ENCODE measurements around the gene NSUN6. TPM values are rescaled to one million over a fixed set of nuclear protein-coding genes. Genes with fewer than 3 reads are reported as not detected.
A peak's percentile ranks its signal among the peaks of the same experiment; 100 is the strongest.
"Not testable (repeated sequence)": the region's sequence is repeated elsewhere in the genome, so short reads cannot be mapped to it uniquely, and the experiment has no call there.

Gene NSUN6
- total and polyA plus RNA-seq, 4 donors: 16.3 to 47.6 (median 25.0) TPM

- TF ChIP-seq GABPA (IDR thresholded peaks at IDR 0.05 in 1 of 2, conservative IDR thresholded peaks at IDR 0.05 in 1 of 2) (no peak), SP1 (IDR thresholded peaks at IDR 0.05) (no peak), CTCF (IDR thresholded peaks at IDR 0.05; ENCODE audit: low read depth, low read length, missing input control) (no peak)
These were observed 4.2 kb downstream of the NSUN6 start (continued) for GRCh38 chr10:18647151-18647550.

- TF ChIP-seq RXRA (IDR thresholded peaks at IDR 0.05): peak; percentile 64 to 70
- TF ChIP-seq HNF4G (IDR thresholded peaks at IDR 0.05): peak; percentile 46
- peak; percentile 71 for TF ChIP-seq HNF4A (conservative IDR thresholded peaks at IDR 0.05)
- TF ChIP-seq ATF3 (IDR thresholded peaks at IDR 0.05): peak; percentile 30
- peak; percentile 28 to 48 for TF ChIP-seq JUND (IDR thresholded peaks at IDR 0.05)
- TF ChIP-seq SP1 (IDR thresholded peaks at IDR 0.05): peak; percentile 76
- TF ChIP-seq GABPA (IDR thresholded peaks at IDR 0.05 in 1 of 2, conservative IDR thresholded peaks at IDR 0.05 in 1 of 2): peak; percentile 15 to 22
- peak; percentile 75 for TF ChIP-seq TAF1 (conservative IDR thresholded peaks at IDR 0.05)
- TF ChIP-seq RAD21 (IDR thresholded peaks at IDR 0.05): peak; percentile 5 to 33
- peak; percentile 62 for TF ChIP-seq YY1 (IDR thresholded peaks at IDR 0.05)
- H3K27ac ChIP-seq (ENCODE audit: low read depth in 1 of 2, low read length in 2 of 2): peak overlapping the region; percentile 88 to 89
- peaks cover 15 to 57% (median 29%) of the 10 kb centered on the region in 4 donors for H3K4me1 ChIP-seq (ENCODE audit: control insufficient read depth in 4 of 4, insufficient read depth in 4 of 4, low read length in 3 of 4)
- H3K4me3 ChIP-seq (ENCODE audit: low read depth in 1 of 3, low read length in 3 of 3); DNase-seq (ENCODE audit: low spot score); H3K27me3 ChIP-seq (ENCODE audit: control insufficient read depth in 4 of 4, insufficient read depth in 4 of 4, low read length in 3 of 4); H3K9me3 ChIP-seq (ENCODE audit: control insufficient read depth in 4 of 4, low read length in 3 of 4): not testable (repeated sequence)
- 34% methylated on average over 2 of the region's 2 CpGs for WGBS
- peaks cover 2 to 11% (median 5%) of the 10 kb centered on the region in 4 donors for H3K36me3 ChIP-seq (ENCODE audit: control insufficient read depth in 4 of 4, insufficient read depth in 3 of 4, low read depth in 1 of 4, low read length in 3 of 4)
- peak overlapping the region in 1 of 2 donors; percentile 45 for H3K9ac ChIP-seq (ENCODE audit: low read depth in 1 of 2, low read length in 2 of 2)
These were observed 11.7 kb downstream of the NSUN6 start for GRCh38 chr10:18639719-18640118.

GRCh38 chr10:18637400-18637799 is 14.0 kb downstream of the NSUN6 start:
- TF ChIP-seq TAF1 (conservative IDR thresholded peaks at IDR 0.05): peak; percentile 92
- TF ChIP-seq FOXA2 (IDR thresholded peaks at IDR 0.05): peak; percentile 36
- TF ChIP-seq REST (IDR thresholded peaks at IDR 0.05): peak; percentile 62
- peak; percentile 78 to 82 for TF ChIP-seq HNF4A (conservative IDR thresholded peaks at IDR 0.05)
- peak; percentile 55 for TF ChIP-seq ZBTB33 (IDR thresholded peaks at IDR 0.05)
- peak; percentile 87 for TF ChIP-seq YY1 (IDR thresholded peaks at IDR 0.05)
- peak; percentile 75 for TF ChIP-seq ATF3 (IDR thresholded peaks at IDR 0.05)
- peak; percentile 85 for TF ChIP-seq SP1 (IDR thresholded peaks at IDR 0.05)
- peak; percentile 39 for TF ChIP-seq HNF4G (IDR thresholded peaks at IDR 0.05)
- peak in 1 of 2 donors; percentile 68 for TF ChIP-seq GABPA (IDR thresholded peaks at IDR 0.05 in 1 of 2, conservative IDR thresholded peaks at IDR 0.05 in 1 of 2)
- TF ChIP-seq RXRA (IDR thresholded peaks at IDR 0.05): peak; percentile 80 to 81
- peak in 1 of 2 donors; percentile 43 for TF ChIP-seq EGR1 (IDR thresholded peaks at IDR 0.05; ENCODE audit: low read depth in 2 of 2)
- TF ChIP-seq RAD21 (IDR thresholded peaks at IDR 0.05): peak; percentile 23 to 30
- peak; percentile 62 for TF ChIP-seq MAX (IDR thresholded peaks at IDR 0.05)
- peak in 1 of 2 donors; percentile 45 for TF ChIP-seq JUND (IDR thresholded peaks at IDR 0.05)
- Histone ChIP-seq H3K9ac (ENCODE audit: low read depth in 1 of 2, low read length in 2 of 2) (peak overlapping the region in 1 of 2 donors; percentile 59), H3K27ac (ENCODE audit: low read depth in 1 of 2, low read length in 2 of 2) (peak overlapping the region; percentile 88 to 89), H3K4me1 (ENCODE audit: control insufficient read depth in 4 of 4, insufficient read depth in 4 of 4, low read length in 3 of 4) (peaks cover 11 to 50% (median 25%) of the 10 kb centered on the region in 4 donors)
- not testable (repeated sequence) for H3K4me3 ChIP-seq (ENCODE audit: low read depth in 1 of 3, low read length in 3 of 3); H3K36me3 ChIP-seq (ENCODE audit: control insufficient read depth in 4 of 4, insufficient read depth in 3 of 4, low read depth in 1 of 4, low read length in 3 of 4); DNase-seq (ENCODE audit: low spot score); H3K9me3 ChIP-seq (ENCODE audit: control insufficient read depth in 4 of 4, low read length in 3 of 4); H3K27me3 ChIP-seq (ENCODE audit: control insufficient read depth in 4 of 4, insufficient read depth in 4 of 4, low read length in 3 of 4)
- 21% methylated on average over 1 of the region's 1 CpG for WGBS
